Kidney tubule cell (primary cell): ENCODE data around the gene MERTK.
"Not testable (repeated sequence)": the region's sequence is repeated elsewhere in the genome, so short reads cannot be mapped to it uniquely, and the experiment has no call there.

Experiments used
- DNase-seq: peaks from one replicate; pipeline ENCODE4 v3.0.0-alpha.2; 2018; ENCODE audit warnings: low spot score

MERTK gene

DNA sequence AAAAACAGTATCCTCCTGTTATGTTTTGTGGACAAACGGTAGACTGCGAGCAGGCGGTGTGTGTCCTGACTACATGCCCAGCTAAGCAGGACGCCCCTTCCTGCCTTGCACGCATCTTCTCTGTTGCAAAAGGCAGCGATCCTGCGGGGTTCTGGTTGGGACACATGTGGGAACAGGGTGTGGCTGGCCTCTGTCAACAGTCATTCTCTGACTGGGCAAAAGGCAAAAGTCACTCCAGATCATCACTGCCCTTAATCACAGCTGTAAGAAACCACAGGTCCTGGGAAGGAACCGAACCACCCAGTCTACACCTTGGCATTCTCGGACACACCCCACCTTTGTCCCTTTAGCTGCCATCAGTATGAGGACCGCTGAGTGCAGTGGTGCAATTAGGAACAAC is 112.3 kb downstream of the MERTK start:
- DNase-seq, result no peak

DNA sequence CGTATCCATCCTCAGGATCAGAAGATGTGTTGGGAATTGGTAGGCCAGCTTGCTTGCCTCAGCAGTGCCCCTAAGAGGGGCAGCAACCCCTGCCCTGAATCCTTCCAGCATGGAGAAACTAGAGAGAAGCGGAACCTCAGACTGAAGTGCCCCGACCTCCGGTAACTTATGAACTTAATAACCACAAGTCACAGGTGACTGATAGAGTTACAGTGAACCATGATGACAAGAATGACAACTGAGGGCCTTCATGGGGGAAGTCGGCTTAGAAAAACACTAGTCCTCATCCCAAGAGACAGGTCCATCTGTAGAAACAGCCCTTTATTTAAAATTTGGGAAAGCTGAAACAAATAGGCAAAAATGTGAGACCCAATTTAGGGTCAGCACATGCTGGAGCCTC is 114.1 kb downstream of the MERTK start:
- no peak for DNase-seq

DNA sequence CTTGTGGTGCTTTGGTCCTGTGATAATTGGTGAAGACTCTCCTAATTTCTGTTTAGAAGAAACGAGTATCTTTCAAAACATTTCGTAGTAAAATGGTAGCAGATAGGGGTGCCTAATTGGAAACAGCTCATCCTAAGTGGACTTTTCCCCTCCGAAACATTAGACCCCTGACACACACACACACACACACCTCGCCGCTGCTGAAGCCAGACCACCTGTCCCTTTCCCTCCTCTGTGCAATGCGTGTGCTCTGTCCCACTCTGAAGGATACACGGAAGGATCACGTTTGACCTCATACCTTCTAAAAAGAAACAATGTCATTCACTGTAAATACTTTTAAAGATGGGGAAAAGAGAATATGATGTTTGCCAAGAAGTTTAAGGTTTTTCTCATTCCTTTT is 120.4 kb downstream of the MERTK start:
- DNase-seq, result no peak

DNA sequence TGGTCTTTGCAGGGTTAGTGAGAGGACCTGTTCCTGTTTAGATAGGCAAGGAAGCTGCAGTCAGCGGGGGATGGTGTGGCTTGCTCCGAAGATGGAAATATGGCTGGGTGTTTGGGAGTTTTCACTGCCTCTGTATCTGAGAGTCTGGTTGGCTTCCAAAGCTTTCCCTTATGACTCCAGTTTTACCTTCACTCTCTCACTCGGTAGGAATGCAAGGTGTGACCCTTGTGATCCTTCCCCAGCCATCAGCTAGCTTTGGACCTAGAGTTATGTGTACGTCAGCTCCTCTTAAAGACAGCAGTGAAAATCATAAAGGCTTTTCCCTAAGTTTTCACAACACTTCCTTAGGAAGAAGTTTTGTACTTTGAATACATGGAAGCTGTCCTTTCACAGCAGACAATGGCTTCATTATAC is 121.2 kb downstream of the MERTK start:
- DNase-seq, result no peak

DNA sequence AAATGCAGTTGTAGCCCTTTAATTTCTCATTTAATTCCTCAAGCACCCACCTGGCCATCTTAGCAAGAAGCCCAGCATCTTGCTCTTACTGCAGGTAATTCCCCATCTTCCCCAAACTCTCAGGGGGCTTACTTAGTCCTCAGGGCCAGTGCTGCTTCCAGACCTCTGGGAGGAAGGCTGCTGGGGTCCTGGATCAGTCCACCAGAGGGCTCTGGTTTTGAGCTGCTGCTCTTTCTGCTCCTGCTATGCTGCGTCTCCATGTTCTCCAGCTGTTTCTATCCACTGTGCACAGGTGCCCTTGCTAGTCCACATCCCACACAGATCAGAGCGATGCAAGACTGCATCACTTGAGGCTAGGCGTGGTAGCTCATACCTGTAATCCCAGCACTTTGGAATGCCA is 122.2 kb downstream of the MERTK start:
- no peak for DNase-seq

DNA sequence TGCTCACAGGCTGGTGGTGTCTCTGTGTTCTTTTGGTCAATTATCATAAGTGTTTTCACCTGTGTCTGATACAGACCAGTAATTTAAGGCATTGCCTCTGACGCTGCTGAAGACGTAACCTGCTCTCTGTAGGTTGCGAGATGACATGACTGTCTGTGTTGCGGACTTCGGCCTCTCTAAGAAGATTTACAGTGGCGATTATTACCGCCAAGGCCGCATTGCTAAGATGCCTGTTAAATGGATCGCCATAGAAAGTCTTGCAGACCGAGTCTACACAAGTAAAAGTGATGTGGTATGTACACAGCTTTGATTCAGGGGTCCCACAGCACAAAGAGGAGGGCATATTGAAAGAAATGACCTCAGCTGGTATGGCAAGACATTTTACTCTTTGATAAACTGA is 122.9 kb downstream of the MERTK start:
- DNase-seq, result no peak

DNA sequence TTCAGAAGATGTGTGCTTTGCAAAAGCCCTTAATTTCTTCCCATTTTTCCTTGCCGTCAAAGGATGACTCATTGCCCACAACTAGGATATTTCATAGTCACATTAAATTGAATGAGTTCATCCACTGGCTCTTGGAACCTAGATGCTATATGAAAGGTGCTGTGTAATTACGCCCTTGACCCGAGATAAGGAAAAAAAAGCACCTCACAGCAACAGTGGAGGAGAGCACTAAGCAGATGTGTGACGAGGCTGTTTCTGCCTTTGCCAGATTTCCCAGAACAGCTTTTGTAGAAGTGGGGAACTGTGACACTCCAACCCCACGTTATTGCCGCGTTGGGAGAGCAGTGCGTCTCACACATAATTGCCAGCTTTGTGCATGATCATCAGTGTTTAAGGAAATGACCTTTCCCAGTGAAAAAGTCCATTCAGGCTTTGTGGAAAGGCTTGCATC is 123.4 kb downstream of the MERTK start:
- peak; percentile 13 for DNase-seq

DNA sequence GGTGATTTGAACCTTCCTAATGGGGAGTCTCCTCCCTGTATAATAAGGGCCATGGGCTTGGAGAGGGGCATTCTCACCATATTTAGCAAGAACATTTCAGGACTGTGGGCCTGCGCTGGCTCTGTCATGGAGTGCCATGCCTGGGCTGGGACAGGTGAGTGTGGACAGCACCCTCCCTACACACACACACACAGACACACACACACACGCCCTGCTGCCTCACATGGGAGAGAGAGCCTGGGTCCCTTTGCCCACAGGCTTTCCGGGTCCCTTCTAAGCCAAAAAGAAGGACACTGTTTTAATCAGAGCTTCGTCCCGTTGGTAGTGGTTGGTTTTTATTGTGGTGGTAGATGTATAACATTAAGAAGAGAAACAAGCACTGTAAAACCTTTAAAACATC is 125.3 kb downstream of the MERTK start:
- no peak for DNase-seq

DNA sequence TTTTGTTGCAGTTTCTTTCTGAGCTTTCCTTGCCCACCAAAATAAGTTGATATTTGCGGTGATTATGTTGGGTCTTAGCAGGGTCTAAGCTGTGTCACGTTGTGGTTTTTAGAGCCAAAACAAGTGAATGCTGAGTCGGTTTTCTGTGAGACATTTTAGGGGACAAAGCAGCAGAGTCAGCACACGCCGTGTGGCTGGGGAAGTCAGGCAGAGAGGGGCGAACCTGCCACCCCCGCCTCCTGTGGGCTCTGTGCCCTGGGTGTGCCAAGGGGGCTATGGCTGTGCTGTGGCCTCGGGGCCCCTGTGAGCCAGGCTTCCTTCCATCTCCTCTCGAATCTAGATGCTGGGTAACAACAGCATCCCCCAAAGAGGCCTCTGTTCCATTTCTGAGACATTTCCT is 125.8 kb downstream of the MERTK start:
- no peak for DNase-seq

DNA sequence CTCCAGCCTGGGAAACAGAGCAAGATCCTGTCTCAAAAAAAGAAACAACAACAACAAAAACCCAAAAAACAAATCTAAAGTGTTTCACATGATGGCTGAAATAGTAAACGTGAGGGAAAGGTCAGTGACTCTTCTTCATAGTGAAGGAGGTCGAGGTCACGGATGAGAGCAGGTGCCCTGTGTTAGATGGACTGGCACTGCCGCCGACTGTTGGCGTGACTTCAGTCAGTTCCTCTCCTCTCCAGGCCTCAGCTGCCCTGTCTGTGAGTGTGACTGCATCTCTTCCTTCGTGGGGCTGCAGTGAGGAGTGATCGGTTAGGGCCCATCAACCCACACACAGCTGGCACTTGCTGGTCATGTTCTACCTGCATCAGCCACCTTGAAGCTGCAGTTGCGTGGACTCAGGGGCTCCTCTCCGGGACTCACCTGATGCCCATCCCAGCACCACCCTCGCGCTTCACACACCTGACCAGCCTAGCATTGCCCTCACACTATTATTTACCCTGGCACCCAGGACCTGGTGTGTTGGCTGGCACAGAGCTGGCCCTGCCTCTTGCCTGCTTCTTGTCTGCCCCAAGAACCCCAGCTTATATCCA is 126.6 kb downstream of the MERTK start:
- DNase-seq, result no peak

DNA sequence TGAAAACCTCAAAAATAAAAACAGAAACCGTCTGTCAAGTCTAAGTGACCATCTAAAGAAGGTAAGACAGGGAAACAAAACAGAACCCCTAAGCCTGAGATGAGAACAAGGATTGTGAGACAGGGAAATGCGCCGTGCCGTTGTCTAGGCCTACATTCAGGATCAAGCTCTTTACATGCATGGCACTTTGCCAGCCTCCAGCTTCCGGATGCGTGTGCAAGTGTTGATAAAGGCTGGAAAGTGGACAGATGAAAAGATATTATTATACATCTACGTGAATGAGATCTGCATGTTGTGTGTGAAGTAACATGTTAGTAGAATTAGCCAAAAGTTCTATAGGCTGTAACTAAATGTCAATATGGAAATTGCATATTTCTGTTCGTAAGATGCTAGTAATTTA is 128.1 kb downstream of the MERTK start:
- no peak for DNase-seq

DNA sequence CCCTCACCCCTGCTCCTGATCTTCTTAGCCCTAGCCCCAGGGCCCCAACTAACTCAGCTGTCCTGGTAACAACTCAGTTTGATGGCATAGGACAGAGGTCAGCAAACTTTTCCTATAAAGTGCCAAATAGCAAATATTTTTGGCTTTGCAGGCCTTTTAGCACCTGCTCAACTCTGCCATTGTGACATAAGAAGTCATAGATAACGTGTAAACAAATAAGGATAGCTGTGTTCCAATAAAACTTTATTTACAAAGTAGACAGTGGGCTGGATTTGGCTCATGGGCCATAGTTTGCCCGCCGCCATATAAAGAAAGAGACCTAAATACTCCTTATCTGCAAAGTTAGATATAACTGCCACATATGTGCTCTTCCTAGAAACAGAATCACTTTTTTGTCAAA is 129.4 kb downstream of the MERTK start:
- no peak for DNase-seq

DNA sequence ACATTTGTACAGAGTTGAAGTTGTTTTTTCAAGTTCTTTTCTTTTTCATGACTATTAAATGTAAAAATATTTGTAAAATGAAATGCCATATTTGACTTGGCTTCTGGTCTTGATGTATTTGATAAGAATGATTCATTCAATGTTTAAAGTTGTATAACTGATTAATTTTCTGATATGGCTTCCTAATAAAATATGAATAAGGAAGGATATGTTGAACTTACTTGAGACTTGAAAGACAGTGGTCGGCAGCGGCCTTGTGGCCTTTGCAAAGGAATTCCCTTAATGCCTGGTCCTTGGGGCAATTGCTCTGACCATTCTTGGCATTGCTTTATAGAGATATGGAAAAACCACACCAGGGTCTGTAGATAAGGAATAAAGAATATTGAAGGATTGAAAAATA is 130.8 kb downstream of the MERTK start:
- no peak for DNase-seq

DNA sequence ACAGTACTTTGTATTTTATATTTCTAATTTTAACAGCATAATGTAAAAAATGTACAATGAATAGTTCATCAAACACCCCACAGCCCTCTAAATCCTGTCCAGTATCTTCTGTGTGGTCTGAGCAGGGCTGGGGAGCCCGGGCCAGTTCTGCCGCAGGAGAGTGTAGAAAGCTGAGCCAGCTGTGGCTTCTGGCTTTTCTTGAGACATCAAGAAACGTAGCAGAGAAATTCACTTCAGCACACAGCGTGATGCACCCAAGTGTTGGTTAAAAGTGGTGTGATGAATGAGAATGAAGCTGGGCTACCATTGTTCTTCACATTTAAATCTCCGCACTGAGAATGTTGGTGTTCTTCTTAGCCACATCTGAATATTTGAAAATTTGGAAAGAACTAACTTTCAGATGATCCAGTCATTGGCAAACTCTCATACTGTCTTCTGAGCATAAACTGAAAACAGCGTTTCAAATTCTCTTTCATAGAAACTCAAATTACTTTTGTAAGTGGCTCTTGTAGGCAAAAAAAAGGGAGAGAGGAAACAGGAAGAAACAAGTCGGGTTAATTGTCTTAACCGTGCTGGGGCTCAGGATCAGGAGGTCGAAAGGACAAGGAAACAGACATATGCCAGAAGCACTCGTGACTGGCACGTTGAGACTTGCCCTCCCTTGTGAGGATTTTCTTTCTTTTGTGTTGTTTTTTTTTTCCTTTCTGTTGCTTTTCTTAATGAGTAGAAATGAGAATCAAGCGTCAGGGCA is 133.2 kb downstream of the MERTK start:
- no peak for DNase-seq

DNA sequence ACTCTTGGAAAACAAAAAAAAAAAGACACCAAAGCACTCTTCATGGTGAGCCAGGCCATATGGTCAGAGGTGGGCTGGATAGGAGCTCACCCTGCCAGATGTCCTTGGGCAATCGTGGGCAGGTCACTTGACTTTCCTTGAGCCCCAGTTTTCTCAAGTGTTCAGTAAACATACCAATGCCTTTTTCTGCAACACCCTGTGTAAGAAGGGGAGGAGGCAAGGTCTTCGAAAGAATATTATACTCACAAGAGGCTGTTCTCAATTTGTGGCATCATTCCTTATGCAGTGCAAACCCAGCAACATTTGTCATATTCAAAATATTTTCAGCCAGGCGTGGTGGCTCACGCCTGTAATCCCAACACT is 133.8 kb downstream of the MERTK start:
- no peak for DNase-seq

DNA sequence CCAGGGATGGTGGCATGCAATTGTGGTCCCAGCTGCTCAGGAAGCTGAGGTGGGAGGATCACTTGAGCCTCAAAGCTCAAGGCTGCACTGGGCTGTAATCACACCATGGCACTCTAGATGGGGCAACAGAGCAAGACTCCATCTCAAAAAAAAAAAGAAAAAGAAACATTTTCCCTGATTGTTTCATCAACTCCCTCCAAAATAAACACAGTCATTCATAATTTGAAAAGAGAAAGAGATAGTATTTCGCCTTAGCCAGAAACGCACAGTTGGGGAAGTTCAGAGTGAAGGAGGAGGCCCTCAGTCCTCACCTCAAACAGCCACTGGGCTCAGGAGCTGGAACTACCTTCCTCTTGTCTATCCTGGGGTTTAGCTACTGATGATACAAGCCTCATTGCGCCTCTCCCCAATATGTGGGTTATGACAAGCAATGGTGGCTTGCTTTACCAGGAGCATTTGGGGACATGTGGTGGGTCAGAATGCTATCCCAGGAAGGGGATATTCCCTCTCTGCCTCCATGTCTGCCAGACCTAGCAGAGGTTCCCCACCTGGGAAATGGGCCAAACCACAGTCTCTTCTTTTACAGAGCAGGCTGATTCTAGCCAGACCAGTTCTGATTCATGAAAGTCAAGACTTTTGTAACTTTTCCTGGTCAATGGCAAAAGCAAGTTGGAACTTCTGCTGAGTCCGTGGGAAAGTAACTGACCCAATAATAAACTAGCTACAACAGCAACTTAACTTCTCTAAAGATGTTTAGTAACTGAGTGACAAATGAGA is 134.5 kb downstream of the MERTK start:
- DNase-seq, result peak; percentile 78

DNA sequence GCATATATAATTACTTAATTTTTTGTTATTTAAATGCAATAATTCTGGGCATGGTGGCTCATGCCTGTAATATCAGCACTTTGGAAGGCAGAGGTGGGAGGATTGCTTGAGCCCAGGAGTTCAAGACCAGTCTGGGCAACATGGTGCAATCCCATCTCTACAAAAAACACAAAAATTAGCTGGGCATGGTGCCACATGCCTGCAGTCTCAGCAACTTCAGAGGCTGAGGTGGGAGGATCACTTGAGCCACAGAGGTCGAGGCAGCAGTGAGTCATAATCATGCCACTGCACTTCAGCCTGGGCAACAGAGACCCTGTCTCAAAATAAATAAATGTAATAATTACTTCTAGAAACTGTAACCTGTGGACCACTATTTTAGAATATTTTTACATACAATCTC is 135.2 kb downstream of the MERTK start:
- peak; percentile 65 for DNase-seq

DNA sequence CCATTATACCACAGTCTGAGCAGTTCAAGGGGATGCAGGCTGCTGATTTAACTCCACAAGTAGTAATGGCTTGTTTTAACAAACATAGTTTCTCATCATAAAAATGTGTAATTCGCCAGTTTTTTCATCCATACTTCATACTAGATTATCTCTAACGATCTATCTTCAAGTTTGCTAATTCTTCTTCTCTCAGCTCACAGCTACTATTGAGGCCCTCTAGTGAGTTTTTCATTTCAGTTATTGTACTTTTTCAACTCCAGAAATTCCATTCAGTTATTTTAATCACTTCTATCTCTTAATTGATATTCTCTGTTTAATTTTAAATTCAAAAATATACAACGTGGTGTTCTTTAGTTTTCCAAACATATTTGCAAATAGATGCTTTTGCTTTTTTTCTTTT is 136.5 kb downstream of the MERTK start:
- DNase-seq, result no peak

DNA sequence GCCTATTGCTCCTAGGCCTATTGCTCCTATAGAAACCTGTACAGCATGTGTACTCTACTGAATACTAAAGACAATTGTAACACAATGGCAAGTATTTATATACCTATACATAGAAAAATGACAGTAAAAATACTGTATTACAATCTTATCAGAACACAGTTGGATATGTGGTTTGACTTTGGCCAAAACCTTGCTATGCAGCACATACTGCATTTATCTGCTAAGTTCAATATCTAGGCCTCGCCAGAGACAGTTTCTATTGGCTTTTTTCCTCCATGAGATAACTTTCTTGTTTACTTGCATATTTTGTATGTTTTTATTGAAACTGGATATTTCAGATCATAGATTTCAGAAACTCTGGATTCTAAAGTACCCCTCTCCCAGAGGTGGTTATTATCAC is 137.4 kb downstream of the MERTK start:
- no peak for DNase-seq

DNA sequence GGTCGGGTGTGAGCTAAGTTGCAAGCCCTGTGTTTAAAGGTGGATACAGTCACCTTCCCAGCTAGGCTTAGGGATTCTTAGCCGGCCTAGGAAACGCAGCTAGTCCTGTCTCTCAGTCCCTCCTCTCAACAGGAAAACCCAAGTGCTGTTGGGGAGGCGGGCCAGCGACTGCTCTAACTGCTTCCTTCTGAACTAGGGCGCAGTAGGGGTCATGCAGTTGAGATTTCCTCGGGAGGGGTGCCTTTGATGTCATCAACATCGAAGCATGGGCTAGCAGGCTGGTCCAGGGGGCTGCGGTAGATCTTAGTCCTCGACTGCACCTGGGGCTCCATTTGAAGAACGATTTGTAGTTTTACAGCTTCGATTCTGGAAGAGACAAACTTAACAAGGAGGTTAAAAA is 141.1 kb downstream of the MERTK start:
- DNase-seq, result not testable (repeated sequence)

DNA sequence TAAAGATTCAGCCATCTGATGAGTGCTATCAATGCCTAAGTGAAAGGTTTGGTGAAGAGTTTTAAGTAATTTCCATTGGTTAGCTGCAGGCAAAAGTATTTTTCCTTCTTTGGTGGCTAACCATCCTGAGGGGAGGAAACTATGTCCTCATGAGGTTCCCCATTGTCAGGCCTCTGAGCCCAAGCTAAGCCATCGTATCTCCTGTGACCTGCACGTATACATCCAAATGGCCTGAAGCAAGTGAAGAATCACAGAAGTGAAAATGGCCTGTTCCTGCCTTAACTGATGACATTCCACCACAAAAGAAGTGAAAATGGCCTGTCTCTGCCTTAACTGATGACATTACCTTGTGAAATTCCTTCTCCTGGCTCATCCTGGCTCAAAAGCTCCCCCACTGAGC is 141.7 kb downstream of the MERTK start:
- DNase-seq, result not testable (repeated sequence)

DNA sequence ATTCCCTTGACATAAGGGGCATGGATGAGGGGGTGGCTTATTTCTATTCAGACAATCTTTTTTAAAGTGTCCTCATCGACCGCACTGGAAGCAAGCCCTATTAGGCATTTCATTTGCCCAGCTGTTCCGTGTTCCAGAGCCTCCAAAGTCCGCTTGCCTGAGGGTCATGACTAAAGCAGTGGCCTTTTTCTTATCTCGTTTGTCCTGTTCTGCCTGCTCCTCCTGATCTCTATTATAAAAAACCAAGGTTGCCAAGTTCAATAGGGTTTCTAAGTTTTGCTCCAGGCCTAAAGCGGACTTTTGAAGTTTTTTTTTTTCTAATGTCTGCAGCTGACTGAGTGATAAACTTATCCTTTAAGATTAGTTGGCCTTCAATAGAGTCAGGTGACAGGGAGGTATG is 143.1 kb downstream of the MERTK start:
- not testable (repeated sequence) for DNase-seq

DNA sequence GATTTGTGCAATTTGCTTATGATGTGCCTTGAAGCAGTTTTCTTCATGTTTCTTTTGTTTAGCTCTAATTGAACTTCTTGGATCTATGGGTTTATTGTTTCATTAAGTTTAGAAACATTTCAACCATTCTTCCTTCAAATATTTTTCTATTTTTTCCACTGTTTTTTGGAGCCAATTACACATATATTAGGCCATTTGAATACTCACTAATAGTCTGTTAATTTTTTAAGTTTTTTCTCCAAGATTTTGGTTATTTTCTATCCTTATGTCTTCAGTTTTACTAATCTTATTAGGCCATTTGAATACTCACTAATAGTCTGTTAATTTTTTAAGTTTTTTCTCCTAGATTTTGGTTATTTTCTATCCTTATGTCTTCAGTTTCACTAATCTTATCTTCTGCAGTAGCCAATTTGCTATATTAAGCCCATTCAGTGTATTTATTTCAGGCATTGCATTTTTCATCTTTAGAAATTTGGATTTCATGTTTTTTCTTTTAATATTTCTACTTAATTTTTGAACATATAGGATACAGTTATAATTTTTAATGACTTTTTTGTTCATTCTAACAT is 147.1 kb downstream of the MERTK start:
- DNase-seq, result no peak
